ENCODE data around the gene FNDC10. TPM values are rescaled to one million over a fixed set of nuclear protein-coding genes. Genes with fewer than 3 reads are reported as not detected.

FNDC10 gene
- total and polyA plus RNA-seq, 9 of the 15 experiments (the other 6 are each of a cell fraction or from before 2014, with no cell fraction given) = 0.08 to 6.3 (median 1.6) TPM

DNA sequence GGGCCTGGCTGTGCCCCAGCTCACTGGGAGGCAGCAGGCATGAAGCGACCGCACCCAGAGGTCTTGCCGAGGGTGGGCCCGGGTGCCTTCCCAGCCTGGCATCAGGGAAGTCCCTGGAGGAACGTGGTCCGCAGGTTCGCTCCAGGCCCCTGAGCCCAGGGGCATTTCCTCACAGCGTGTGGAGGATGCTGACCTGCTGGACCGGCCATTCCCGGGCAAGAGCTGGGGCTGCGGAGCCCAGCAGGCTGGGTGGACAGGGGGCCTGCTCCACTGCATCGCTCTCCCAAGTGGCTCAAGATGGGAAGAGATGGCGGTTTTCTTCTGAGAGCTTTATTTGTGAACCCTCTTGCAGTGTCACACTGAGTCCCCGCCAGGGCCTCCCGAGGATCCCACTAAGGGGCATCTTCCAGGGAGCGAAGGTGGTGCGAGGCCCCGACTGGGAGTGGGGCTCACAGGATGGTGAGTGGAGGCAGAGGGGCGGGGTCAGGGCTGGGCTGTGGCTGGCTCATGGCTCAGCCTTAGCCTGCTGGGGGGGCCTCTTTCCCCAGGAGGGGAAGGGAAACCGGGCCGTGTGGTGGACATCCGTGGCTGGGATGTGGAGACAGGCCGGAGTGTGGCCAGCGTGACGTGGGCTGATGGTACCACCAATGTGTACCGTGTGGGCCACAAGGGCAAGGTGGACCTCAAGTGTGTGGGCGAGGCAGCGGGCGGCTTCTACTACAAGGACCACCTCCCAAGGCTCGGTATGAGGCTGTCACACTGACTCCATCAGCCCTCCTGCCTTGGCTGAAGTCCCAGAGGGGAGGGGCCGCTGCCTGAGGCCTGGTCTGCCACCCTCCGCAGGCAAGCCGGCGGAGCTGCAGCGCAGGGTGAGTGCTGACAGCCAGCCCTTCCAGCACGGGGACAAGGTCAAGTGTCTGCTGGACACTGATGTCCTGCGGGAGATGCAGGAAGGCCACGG is 24.8 kb upstream of the FNDC10 start (continued):
- TF ChIP-seq, protein P1, sequence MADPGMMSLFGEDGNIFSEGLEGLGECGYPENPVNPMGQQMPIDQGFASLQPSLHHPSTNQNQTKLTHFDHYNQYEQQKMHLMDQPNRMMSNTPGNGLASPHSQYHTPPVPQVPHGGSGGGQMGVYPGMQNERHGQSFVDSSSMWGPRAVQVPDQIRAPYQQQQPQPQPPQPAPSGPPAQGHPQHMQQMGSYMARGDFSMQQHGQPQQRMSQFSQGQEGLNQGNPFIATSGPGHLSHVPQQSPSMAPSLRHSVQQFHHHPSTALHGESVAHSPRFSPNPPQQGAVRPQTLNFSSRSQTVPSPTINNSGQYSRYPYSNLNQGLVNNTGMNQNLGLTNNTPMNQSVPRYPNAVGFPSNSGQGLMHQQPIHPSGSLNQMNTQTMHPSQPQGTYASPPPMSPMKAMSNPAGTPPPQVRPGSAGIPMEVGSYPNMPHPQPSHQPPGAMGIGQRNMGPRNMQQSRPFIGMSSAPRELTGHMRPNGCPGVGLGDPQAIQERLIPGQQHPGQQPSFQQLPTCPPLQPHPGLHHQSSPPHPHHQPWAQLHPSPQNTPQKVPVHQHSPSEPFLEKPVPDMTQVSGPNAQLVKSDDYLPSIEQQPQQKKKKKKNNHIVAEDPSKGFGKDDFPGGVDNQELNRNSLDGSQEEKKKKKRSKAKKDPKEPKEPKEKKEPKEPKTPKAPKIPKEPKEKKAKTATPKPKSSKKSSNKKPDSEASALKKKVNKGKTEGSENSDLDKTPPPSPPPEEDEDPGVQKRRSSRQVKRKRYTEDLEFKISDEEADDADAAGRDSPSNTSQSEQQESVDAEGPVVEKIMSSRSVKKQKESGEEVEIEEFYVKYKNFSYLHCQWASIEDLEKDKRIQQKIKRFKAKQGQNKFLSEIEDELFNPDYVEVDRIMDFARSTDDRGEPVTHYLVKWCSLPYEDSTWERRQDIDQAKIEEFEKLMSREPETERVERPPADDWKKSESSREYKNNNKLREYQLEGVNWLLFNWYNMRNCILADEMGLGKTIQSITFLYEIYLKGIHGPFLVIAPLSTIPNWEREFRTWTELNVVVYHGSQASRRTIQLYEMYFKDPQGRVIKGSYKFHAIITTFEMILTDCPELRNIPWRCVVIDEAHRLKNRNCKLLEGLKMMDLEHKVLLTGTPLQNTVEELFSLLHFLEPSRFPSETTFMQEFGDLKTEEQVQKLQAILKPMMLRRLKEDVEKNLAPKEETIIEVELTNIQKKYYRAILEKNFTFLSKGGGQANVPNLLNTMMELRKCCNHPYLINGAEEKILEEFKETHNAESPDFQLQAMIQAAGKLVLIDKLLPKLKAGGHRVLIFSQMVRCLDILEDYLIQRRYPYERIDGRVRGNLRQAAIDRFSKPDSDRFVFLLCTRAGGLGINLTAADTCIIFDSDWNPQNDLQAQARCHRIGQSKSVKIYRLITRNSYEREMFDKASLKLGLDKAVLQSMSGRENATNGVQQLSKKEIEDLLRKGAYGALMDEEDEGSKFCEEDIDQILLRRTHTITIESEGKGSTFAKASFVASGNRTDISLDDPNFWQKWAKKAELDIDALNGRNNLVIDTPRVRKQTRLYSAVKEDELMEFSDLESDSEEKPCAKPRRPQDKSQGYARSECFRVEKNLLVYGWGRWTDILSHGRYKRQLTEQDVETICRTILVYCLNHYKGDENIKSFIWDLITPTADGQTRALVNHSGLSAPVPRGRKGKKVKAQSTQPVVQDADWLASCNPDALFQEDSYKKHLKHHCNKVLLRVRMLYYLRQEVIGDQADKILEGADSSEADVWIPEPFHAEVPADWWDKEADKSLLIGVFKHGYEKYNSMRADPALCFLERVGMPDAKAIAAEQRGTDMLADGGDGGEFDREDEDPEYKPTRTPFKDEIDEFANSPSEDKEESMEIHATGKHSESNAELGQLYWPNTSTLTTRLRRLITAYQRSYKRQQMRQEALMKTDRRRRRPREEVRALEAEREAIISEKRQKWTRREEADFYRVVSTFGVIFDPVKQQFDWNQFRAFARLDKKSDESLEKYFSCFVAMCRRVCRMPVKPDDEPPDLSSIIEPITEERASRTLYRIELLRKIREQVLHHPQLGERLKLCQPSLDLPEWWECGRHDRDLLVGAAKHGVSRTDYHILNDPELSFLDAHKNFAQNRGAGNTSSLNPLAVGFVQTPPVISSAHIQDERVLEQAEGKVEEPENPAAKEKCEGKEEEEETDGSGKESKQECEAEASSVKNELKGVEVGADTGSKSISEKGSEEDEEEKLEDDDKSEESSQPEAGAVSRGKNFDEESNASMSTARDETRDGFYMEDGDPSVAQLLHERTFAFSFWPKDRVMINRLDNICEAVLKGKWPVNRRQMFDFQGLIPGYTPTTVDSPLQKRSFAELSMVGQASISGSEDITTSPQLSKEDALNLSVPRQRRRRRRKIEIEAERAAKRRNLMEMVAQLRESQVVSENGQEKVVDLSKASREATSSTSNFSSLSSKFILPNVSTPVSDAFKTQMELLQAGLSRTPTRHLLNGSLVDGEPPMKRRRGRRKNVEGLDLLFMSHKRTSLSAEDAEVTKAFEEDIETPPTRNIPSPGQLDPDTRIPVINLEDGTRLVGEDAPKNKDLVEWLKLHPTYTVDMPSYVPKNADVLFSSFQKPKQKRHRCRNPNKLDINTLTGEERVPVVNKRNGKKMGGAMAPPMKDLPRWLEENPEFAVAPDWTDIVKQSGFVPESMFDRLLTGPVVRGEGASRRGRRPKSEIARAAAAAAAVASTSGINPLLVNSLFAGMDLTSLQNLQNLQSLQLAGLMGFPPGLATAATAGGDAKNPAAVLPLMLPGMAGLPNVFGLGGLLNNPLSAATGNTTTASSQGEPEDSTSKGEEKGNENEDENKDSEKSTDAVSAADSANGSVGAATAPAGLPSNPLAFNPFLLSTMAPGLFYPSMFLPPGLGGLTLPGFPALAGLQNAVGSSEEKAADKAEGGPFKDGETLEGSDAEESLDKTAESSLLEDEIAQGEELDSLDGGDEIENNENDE (IDR thresholded peaks at IDR 0.05; ENCODE audit: low read depth, low read length) = no peak
- TF ChIP-seq ARID2 (IDR thresholded peaks at IDR 0.05) = no peak
- TF ChIP-seq, protein P2, sequence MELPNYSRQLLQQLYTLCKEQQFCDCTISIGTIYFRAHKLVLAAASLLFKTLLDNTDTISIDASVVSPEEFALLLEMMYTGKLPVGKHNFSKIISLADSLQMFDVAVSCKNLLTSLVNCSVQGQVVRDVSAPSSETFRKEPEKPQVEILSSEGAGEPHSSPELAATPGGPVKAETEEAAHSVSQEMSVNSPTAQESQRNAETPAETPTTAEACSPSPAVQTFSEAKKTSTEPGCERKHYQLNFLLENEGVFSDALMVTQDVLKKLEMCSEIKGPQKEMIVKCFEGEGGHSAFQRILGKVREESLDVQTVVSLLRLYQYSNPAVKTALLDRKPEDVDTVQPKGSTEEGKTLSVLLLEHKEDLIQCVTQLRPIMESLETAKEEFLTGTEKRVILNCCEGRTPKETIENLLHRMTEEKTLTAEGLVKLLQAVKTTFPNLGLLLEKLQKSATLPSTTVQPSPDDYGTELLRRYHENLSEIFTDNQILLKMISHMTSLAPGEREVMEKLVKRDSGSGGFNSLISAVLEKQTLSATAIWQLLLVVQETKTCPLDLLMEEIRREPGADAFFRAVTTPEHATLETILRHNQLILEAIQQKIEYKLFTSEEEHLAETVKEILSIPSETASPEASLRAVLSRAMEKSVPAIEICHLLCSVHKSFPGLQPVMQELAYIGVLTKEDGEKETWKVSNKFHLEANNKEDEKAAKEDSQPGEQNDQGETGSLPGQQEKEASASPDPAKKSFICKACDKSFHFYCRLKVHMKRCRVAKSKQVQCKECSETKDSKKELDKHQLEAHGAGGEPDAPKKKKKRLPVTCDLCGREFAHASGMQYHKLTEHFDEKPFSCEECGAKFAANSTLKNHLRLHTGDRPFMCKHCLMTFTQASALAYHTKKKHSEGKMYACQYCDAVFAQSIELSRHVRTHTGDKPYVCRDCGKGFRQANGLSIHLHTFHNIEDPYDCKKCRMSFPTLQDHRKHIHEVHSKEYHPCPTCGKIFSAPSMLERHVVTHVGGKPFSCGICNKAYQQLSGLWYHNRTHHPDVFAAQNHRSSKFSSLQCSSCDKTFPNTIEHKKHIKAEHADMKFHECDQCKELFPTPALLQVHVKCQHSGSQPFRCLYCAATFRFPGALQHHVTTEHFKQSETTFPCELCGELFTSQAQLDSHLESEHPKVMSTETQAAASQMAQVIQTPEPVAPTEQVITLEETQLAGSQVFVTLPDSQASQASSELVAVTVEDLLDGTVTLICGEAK (IDR thresholded peaks at IDR 0.05) = no peak
- TF ChIP-seq, protein P2 (CRISPR knock-in tag; IDR thresholded peaks at IDR 0.05) = no peak
- no peak for TF ChIP-seq KLF16 (IDR thresholded peaks at IDR 0.05)

Measured in K562 (cell line).